Vagina (tissue), 2 donors: ENCODE data around the gene EPHA3.
A peak's percentile ranks its signal among the peaks of the same experiment; 100 is the strongest.

Experiments
- POLR2A ChIP-seq, 2 donors: fragments of 450-650 bp; IDR thresholded peaks; one replicate each; pipeline ENCODE4 v1.6.1; 2017; ENCODE audit warnings: antibody characterized with exemption in 2 of 2, mild to moderate bottlenecking in 2 of 2, moderate library complexity in 2 of 2
- POLR2AphosphoS5 ChIP-seq, 2 donors: sonication (generic); formaldehyde crosslinking; IDR thresholded peaks; one replicate each; pipeline ENCODE4 v1.9.0; 2017; ENCODE audit warnings: antibody characterized with exemption in 2 of 2, mild to moderate bottlenecking in 2 of 2, low read depth in 1 of 2; ENCODE audit not compliant: insufficient read depth in 1 of 2
- TF ChIP-seq, protein P1 (sequence below), 3 experiments: fragments of 450-650 bp in 2 of 3; fragments of 200-600 bp in 1 of 3; sonication (generic) in 1 of 3; IDR thresholded peaks; one replicate each; pipeline ENCODE4 v1.5.1; 2017 to 2019; ENCODE audit warnings: antibody characterized with exemption in 3 of 3, mild to moderate bottlenecking in 2 of 3, moderate library complexity in 2 of 3

DNA sequence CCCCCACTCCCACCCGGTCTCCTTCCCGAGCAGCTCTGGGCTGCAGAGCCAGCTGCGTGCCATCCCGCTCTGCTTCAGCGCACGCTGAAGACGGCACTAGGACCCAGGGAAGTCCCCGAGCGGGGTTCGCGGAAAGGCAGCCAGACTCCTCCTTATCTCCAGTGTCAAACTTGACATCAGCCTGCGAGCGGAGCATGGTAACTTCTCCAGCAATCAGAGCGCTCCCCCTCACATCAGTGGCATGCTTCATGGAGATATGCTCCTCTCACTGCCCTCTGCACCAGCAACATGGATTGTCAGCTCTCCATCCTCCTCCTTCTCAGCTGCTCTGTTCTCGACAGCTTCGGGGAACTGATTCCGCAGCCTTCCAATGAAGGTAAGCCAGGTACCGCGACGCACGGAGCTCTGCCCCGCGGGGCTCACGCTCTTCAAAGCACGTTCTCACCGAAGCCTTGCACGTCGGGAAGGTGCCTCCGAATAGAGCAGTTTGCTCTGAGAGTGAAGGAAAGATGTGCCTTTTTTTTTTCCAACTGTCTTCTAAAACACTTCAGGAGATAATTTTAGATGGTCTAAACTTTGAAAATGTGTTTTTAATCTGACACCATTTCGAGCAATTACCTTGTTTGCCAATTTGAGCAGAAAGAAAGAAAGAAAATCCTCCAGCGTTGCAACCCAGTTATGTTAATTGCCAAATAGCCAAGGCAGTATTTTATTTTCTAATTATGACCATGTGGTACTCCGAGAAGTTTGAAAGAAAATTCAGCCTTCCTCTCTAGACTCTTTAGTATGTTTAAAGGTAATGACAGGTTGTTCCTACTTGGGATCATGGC lies at the start of gene EPHA3:
- TF ChIP-seq POLR2AphosphoS5 (IDR thresholded peaks at IDR 0.05; ENCODE audit: insufficient read depth in 1 of 2, low read depth in 1 of 2) (peak; percentile 10 to 75), POLR2A (IDR thresholded peaks at IDR 0.05) (no peak)
- TF ChIP-seq, protein P1, sequence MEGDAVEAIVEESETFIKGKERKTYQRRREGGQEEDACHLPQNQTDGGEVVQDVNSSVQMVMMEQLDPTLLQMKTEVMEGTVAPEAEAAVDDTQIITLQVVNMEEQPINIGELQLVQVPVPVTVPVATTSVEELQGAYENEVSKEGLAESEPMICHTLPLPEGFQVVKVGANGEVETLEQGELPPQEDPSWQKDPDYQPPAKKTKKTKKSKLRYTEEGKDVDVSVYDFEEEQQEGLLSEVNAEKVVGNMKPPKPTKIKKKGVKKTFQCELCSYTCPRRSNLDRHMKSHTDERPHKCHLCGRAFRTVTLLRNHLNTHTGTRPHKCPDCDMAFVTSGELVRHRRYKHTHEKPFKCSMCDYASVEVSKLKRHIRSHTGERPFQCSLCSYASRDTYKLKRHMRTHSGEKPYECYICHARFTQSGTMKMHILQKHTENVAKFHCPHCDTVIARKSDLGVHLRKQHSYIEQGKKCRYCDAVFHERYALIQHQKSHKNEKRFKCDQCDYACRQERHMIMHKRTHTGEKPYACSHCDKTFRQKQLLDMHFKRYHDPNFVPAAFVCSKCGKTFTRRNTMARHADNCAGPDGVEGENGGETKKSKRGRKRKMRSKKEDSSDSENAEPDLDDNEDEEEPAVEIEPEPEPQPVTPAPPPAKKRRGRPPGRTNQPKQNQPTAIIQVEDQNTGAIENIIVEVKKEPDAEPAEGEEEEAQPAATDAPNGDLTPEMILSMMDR (IDR thresholded peaks at IDR 0.05) = no peak
